ENCODE results near the gene ANKS6.
A peak's percentile ranks its signal among the peaks of the same experiment; 100 is the strongest.

ANKS6 gene

GRCh38 chr9:98815391-98815951 is 19.1 kb upstream of the ANKS6 start:
- no peak for TF ChIP-seq POLR2A (IDR thresholded peaks at IDR 0.05; ENCODE audit: extremely low read depth, insufficient read length)
- H3K4me3 ChIP-seq (ENCODE audit: low read depth, low read length) = no peak overlapping the region
- DNase-seq (ENCODE audit: low read depth) = no peak

GRCh38 chr9:98811051-98811650 is 14.8 kb upstream of the ANKS6 start:
- DNase-seq (ENCODE audit: low read depth) = no peak
- no peak for TF ChIP-seq MAX (IDR thresholded peaks at IDR 0.05; ENCODE audit: low read depth, low read length)
- TF ChIP-seq POLR2A (IDR thresholded peaks at IDR 0.05; ENCODE audit: extremely low read depth, insufficient read length) = no peak
- TF ChIP-seq MYC (IDR thresholded peaks at IDR 0.05; ENCODE audit: low read depth, low read length) = no peak
- no peak for TF ChIP-seq CTCF (IDR thresholded peaks at IDR 0.05; ENCODE audit: low read depth, low read length)

GRCh38 chr9:98810102-98810842 is 13.9 kb upstream of the ANKS6 start:
- no peak for DNase-seq (ENCODE audit: low read depth)
- TF ChIP-seq MAX (IDR thresholded peaks at IDR 0.05; ENCODE audit: low read depth, low read length) (no peak), POLR2A (IDR thresholded peaks at IDR 0.05; ENCODE audit: extremely low read depth, insufficient read length) (no peak), MYC (IDR thresholded peaks at IDR 0.05; ENCODE audit: low read depth, low read length) (no peak), CTCF (IDR thresholded peaks at IDR 0.05; ENCODE audit: low read depth, low read length) (no peak)
- no peak overlapping the region for H3K4me3 ChIP-seq (ENCODE audit: low read depth, low read length)

More at GRCh38 chr9:98811051-98811650, 14.8 kb upstream of the ANKS6 start:
- H3K4me3 ChIP-seq (ENCODE audit: low read depth, low read length) = no peak overlapping the region

GRCh38 chr9:98809311-98810101 is 13.2 kb upstream of the ANKS6 start:
- DNase-seq (ENCODE audit: low read depth) = peak; percentile 53
- H3K4me3 ChIP-seq (ENCODE audit: low read depth, low read length) = no peak overlapping the region
- TF ChIP-seq MYC (IDR thresholded peaks at IDR 0.05; ENCODE audit: low read depth, low read length) (no peak), POLR2A (IDR thresholded peaks at IDR 0.05; ENCODE audit: extremely low read depth, insufficient read length) (no peak), CTCF (IDR thresholded peaks at IDR 0.05; ENCODE audit: low read depth, low read length) (no peak), MAX (IDR thresholded peaks at IDR 0.05; ENCODE audit: low read depth, low read length) (no peak)

GRCh38 chr9:98808875-98809274 is 12.5 kb upstream of the ANKS6 start:
- TF ChIP-seq MYC (IDR thresholded peaks at IDR 0.05; ENCODE audit: low read depth, low read length) (no peak), CTCF (IDR thresholded peaks at IDR 0.05; ENCODE audit: low read depth, low read length) (no peak), POLR2A (IDR thresholded peaks at IDR 0.05; ENCODE audit: extremely low read depth, insufficient read length) (no peak)
- no peak for DNase-seq (ENCODE audit: low read depth)
- no peak overlapping the region for H3K4me3 ChIP-seq (ENCODE audit: low read depth, low read length)

- peak; percentile 37 for DNase-seq (ENCODE audit: low read depth)
- H3K4me3 ChIP-seq (ENCODE audit: low read depth, low read length) = peak overlapping the region; percentile 49
- no peak for TF ChIP-seq MAX (IDR thresholded peaks at IDR 0.05; ENCODE audit: low read depth, low read length)
- no peak for TF ChIP-seq MYC (IDR thresholded peaks at IDR 0.05; ENCODE audit: low read depth, low read length)
- TF ChIP-seq CTCF (IDR thresholded peaks at IDR 0.05; ENCODE audit: low read depth, low read length) = no peak
- no peak for TF ChIP-seq POLR2A (IDR thresholded peaks at IDR 0.05; ENCODE audit: extremely low read depth, insufficient read length)
These were observed 12.1 kb upstream of the ANKS6 start for GRCh38 chr9:98808411-98808815.
